ENCODE data around the gene KIF26B. TPM values are rescaled to one million over a fixed set of nuclear protein-coding genes. Genes with fewer than 3 reads are reported as not detected.

KIF26B gene
- total and polyA plus RNA-seq, 2 experiments from 2014 or later = 0.03 to 0.76 TPM

DNA sequence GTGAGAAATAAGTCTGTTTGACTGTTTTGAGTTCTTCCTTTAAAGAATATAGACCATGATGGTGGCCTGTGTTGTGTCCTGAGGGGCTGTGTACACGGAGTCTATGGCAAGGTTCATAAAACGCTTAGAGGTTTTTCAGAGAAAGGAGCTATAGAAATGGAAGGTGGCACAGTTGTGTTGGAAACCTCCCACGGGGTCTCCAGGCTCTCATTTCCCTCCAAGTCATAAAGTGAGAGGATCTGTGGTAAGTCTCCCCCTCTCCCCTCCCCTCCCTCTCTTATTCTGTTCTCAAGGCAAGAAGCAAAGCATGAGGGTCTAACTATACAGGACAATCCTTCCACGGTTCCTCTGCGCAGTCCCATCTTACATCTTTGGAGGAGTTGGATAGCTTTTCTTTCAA is 139.2 kb downstream of the KIF26B start:
- H3K27me3 ChIP-seq (ENCODE audit: insufficient read depth) = no peaks in the 10 kb centered on the region
- Mint-ChIP-seq H3K9me3 (no peaks in the 10 kb centered on the region), H3K27ac (no peak overlapping the region), H3K4me3 (no peak overlapping the region), H3K4me1 (no peaks in the 10 kb centered on the region; the same call in 2 of the 3 replicates), H3K27me3 (ENCODE audit: insufficient read depth, low read depth, poor library complexity) (no peaks in the 10 kb centered on the region), H3K36me3 (ENCODE audit: low read depth) (no peaks in the 10 kb centered on the region)
- no peaks in the 10 kb centered on the region for H3K36me3 ChIP-seq (ENCODE audit: insufficient read depth)
- no peaks in the 10 kb centered on the region for H3K4me1 ChIP-seq (ENCODE audit: insufficient read depth)
- H3K27ac ChIP-seq (ENCODE audit: low read depth) = no peak overlapping the region
- no peak overlapping the region for H3K4me3 ChIP-seq
- no peak overlapping the region for H3K4me2 ChIP-seq
- H3F3A ChIP-seq (replicated peaks; ENCODE audit: low read depth) = no peaks in the 10 kb centered on the region
- TF ChIP-seq, protein P1, sequence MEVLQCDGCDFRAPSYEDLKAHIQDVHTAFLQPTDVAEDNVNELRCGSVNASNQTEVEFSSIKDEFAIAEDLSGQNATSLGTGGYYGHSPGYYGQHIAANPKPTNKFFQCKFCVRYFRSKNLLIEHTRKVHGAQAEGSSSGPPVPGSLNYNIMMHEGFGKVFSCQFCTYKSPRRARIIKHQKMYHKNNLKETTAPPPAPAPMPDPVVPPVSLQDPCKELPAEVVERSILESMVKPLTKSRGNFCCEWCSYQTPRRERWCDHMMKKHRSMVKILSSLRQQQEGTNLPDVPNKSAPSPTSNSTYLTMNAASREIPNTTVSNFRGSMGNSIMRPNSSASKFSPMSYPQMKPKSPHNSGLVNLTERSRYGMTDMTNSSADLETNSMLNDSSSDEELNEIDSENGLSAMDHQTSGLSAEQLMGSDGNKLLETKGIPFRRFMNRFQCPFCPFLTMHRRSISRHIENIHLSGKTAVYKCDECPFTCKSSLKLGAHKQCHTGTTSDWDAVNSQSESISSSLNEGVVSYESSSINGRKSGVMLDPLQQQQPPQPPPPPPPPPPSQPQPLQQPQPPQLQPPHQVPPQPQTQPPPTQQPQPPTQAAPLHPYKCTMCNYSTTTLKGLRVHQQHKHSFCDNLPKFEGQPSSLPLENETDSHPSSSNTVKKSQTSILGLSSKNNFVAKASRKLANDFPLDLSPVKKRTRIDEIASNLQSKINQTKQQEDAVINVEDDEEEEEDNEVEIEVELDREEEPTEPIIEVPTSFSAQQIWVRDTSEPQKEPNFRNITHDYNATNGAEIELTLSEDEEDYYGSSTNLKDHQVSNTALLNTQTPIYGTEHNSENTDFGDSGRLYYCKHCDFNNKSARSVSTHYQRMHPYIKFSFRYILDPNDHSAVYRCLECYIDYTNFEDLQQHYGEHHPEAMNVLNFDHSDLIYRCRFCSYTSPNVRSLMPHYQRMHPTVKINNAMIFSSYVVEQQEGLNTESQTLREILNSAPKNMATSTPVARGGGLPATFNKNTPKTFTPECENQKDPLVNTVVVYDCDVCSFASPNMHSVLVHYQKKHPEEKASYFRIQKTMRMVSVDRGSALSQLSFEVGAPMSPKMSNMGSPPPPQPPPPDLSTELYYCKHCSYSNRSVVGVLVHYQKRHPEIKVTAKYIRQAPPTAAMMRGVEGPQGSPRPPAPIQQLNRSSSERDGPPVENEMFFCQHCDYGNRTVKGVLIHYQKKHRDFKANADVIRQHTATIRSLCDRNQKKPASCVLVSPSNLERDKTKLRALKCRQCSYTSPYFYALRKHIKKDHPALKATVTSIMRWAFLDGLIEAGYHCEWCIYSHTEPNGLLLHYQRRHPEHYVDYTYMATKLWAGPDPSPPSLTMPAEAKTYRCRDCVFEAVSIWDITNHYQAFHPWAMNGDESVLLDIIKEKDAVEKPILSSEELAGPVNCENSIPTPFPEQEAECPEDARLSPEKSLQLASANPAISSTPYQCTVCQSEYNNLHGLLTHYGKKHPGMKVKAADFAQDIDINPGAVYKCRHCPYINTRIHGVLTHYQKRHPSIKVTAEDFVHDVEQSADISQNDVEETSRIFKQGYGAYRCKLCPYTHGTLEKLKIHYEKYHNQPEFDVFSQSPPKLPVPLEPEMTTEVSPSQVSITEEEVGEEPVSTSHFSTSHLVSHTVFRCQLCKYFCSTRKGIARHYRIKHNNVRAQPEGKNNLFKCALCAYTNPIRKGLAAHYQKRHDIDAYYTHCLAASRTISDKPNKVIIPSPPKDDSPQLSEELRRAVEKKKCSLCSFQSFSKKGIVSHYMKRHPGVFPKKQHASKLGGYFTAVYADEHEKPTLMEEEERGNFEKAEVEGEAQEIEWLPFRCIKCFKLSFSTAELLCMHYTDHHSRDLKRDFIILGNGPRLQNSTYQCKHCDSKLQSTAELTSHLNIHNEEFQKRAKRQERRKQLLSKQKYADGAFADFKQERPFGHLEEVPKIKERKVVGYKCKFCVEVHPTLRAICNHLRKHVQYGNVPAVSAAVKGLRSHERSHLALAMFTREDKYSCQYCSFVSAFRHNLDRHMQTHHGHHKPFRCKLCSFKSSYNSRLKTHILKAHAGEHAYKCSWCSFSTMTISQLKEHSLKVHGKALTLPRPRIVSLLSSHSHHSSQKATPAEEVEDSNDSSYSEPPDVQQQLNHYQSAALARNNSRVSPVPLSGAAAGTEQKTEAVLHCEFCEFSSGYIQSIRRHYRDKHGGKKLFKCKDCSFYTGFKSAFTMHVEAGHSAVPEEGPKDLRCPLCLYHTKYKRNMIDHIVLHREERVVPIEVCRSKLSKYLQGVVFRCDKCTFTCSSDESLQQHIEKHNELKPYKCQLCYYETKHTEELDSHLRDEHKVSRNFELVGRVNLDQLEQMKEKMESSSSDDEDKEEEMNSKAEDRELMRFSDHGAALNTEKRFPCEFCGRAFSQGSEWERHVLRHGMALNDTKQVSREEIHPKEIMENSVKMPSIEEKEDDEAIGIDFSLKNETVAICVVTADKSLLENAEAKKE (CRISPR knock-in tag; IDR thresholded peaks at IDR 0.05) = no peak
- ATAC-seq (no peak), DNase-seq (ENCODE audit: low spot score) (no peak)
- no peaks in the 10 kb centered on the region for H3K79me2 ChIP-seq (replicated peaks; ENCODE audit: insufficient read depth)
- H4K20me1 ChIP-seq (replicated peaks; ENCODE audit: insufficient read depth) = no peaks in the 10 kb centered on the region
- peaks cover 6% of the 10 kb centered on the region; the same call in 1 of the 2 replicates for H3K9me2 ChIP-seq (ENCODE audit: insufficient read depth)
- H2AFZ ChIP-seq = no peak overlapping the region

DNA sequence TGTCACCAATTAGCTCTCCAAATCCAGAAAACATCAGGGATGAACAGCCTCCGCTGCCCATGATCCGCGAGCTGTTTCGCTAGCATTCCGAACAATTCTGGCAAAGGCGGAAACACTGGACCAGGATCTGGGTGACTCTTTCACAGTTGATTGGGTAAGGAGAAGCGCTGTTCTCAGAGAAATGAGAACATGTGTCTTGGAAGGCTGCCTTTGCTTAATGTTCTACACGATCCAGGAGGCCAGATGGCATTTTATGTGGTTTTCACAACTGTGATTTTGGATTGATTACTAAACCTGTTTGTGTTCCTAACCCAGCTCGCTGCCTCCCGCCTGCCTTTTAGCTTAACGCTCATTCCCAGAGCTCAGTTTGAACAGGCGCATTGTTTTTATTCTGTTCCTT is 144.0 kb downstream of the KIF26B start:
- TF ChIP-seq CREB1 (CRISPR knock-in tag; IDR thresholded peaks at IDR 0.05; ENCODE audit: low read depth) (no peak), JUNB (IDR thresholded peaks at IDR 0.05; ENCODE audit: unreplicated experiment) (no peak)
- Mint-ChIP-seq H3K9me3 (no peaks in the 10 kb centered on the region), H3K27ac (no peak overlapping the region), H3K4me1 (no peaks in the 10 kb centered on the region), H3K36me3 (ENCODE audit: low read depth) (no peaks in the 10 kb centered on the region), H3K4me3 (no peak overlapping the region), H3K27me3 (ENCODE audit: insufficient read depth, low read depth, poor library complexity) (peaks cover 1% of the 10 kb centered on the region)
- DNase-seq (ENCODE audit: low spot score) = no peak
- H3K4me3 ChIP-seq = no peak overlapping the region
- no peak overlapping the region for H2AFZ ChIP-seq
- no peak for ATAC-seq
- H3K79me2 ChIP-seq (replicated peaks; ENCODE audit: insufficient read depth) = no peaks in the 10 kb centered on the region
- H3K27me3 ChIP-seq (ENCODE audit: insufficient read depth) = no peaks in the 10 kb centered on the region
- no peaks in the 10 kb centered on the region for H3K4me1 ChIP-seq (ENCODE audit: insufficient read depth)
- no peak overlapping the region for H3K4me2 ChIP-seq
- H4K20me1 ChIP-seq (replicated peaks; ENCODE audit: insufficient read depth) = no peaks in the 10 kb centered on the region
- H3K9me2 ChIP-seq (ENCODE audit: insufficient read depth) = peaks cover 6% of the 10 kb centered on the region; the same call in 1 of the 2 replicates
- H3K27ac ChIP-seq (ENCODE audit: low read depth) = no peak overlapping the region
- H3F3A ChIP-seq (replicated peaks; ENCODE audit: low read depth) = no peaks in the 10 kb centered on the region
- no peaks in the 10 kb centered on the region for H3K36me3 ChIP-seq (ENCODE audit: insufficient read depth)
